Mononuclear cell (primary cell): ENCODE results near the gene NINL. TPM values are rescaled to one million over a fixed set of nuclear protein-coding genes. Genes with fewer than 3 reads are reported as not detected.
"Not testable (repeated sequence)": the region's sequence is repeated elsewhere in the genome, so short reads cannot be mapped to it uniquely, and the experiment has no call there.

Source experiments
- H3K27me3 ChIP-seq: 2 replicates; pipeline ENCODE4 v1.6.0; 2011; ENCODE audit warnings: low read length, control low read depth; ENCODE audit not compliant: insufficient read depth
- H3K4me1 ChIP-seq: 2 replicates; pipeline ENCODE4 v1.5.1; 2011; ENCODE audit warnings: mild to moderate bottlenecking, low read length, control low read depth; ENCODE audit not compliant: insufficient read depth
- H3K4me3 ChIP-seq: 2 replicates; pipeline ENCODE4 v1.5.1; 2011; ENCODE audit warnings: mild to moderate bottlenecking, low read length, moderate library complexity
- H3K9me3 ChIP-seq: 2 replicates; pipeline ENCODE4 v1.5.1; 2011; ENCODE audit warnings: low read depth, mild to moderate bottlenecking, control low read depth, low read length
- total RNA-seq: library from RNA; depleted of rRNA; stranded (reverse); fragments of >200 nt; gene quantifications from one replicate; pipeline ENCODE4 v1.2.3, GENCODE V29; 2012

Gene NINL
- total RNA-seq, 1 donor, result 0.73 TPM

DNA sequence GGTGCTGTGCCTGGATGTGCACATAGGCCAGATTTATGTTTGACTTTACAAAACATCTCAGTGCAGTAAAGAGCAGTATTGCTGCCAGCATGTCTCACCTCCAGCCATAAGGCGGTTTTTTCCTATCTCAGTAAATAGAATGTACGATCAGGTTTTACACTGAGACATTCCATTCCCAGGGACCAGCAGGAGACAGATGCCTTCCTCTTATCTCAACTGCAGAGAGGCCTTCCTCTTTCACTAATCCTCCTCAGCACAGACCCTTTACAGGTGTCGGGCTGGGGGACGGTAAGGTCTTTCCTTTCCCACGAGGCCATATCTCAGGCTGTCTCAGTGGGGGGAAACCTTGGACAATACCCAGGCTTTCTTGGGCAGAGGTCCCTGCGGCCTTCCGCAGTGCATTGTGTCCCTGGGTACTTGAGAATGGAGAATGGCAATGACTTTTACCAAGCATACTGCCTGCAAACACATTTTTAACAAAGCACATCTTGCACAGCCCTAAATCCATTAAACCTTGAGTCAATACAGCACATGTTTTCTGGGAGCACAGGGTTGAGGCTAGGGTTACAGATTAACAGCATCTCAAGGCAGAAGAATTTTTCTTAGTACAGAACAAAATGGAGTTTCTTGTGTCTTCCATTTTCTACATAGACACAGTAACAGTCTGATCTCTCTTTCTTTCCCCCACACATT, 34.5 kb downstream of the NINL start:
- H3K4me3 ChIP-seq, H3K9me3 ChIP-seq, H3K4me1 ChIP-seq, H3K27me3 ChIP-seq: not testable (repeated sequence)

GRCh38 chr20:25549843-25550477, 35.4 kb downstream of the NINL start:
- no peaks in the 10 kb centered on the region for H3K9me3 ChIP-seq
- no peaks in the 10 kb centered on the region for H3K27me3 ChIP-seq
- no peaks in the 10 kb centered on the region for H3K4me1 ChIP-seq
- no peak overlapping the region for H3K4me3 ChIP-seq

DNA sequence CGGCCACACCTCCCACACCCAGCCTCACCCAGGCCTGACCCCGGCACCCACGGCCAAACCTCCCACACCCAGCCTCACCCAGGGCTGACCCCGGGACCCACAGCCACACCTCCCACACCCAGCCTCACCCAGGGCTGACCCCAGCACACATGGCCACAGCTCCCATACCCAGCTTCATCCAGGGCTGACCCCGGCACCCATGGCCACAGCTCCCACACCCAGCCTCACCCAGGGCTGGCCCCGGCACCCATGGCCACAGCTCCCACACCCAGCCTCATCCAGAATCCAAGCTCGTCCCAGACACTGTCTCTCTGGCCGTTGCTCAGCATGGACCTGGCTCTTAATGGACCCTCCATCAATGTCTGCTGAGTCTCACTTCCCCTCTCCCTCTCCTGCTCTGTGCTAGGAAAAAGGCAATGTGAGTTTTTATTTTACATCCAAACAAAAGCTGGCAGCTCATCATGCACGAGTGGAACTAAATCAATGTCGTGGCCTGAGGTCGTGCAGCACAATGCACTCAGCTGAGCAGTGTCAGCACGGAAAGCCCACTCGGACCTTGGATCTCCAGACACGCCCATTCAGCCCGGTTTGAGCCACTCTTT, 36.1 kb downstream of the NINL start:
- H3K4me1 ChIP-seq, result no peaks in the 10 kb centered on the region
- H3K4me3 ChIP-seq, result no peak overlapping the region
- H3K9me3 ChIP-seq, result no peaks in the 10 kb centered on the region
- H3K27me3 ChIP-seq, result no peaks in the 10 kb centered on the region

- H3K4me1 ChIP-seq, result no peaks in the 10 kb centered on the region
- no peaks in the 10 kb centered on the region for H3K27me3 ChIP-seq
- no peak overlapping the region for H3K4me3 ChIP-seq
Observed at GRCh38 chr20:25548613-25549086, 36.7 kb downstream of the NINL start.

GRCh38 chr20:25547999-25548398, 37.3 kb downstream of the NINL start:
- H3K27me3 ChIP-seq, result no peaks in the 10 kb centered on the region
- no peak overlapping the region for H3K4me3 ChIP-seq
- no peaks in the 10 kb centered on the region for H3K9me3 ChIP-seq
- H3K4me1 ChIP-seq, result no peaks in the 10 kb centered on the region

More at GRCh38 chr20:25548613-25549086, 36.7 kb downstream of the NINL start:
- no peaks in the 10 kb centered on the region for H3K9me3 ChIP-seq

DNA sequence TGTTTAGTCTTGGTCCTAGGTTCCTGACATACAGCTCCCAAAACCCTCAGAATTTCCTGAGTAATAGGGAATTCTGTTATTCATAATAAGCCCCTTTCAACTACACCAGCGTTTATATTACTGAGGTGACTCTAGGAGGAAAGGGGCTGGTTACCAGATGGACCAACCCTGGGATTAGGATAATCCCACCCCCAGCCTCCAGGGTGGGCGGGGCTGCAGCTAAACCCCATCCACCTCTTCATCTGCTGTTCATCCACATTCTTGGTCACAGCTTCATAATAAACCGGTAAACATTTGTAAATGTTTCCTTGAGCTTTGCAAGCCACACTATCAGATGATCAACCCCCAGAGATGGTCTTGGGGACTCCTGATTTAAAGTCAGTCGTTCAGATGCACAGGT, 38.3 kb downstream of the NINL start:
- no peak overlapping the region for H3K4me3 ChIP-seq
- H3K9me3 ChIP-seq, result no peaks in the 10 kb centered on the region
- H3K4me1 ChIP-seq, result no peaks in the 10 kb centered on the region
- H3K27me3 ChIP-seq, result no peaks in the 10 kb centered on the region

- no peaks in the 10 kb centered on the region for H3K27me3 ChIP-seq
Observed at GRCh38 chr20:25546048-25546447, 39.3 kb downstream of the NINL start.

DNA sequence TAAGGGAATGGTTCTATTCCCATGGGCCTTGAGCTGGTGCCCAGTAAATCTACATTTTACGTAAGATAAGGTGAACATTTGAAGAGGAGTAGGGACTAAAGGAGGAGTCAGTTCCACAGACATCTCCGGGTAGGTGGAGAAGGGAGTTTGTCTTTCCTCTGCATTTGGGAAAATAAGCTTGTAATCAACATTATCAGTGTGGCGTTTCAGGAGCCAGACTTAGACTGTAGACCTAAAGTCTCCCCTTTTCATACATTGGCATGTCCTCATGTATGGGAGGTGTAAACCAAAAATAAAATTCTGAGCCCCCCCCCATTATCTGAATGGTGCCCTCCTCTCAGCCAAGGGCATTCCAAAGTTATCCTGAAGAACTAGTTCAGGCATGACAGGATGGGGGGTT, 40.2 kb downstream of the NINL start:
- Histone ChIP-seq H3K27me3 (no peaks in the 10 kb centered on the region), H3K4me3 (no peak overlapping the region), H3K4me1 (peaks cover 3% of the 10 kb centered on the region), H3K9me3 (no peaks in the 10 kb centered on the region)

More at GRCh38 chr20:25546048-25546447, 39.3 kb downstream of the NINL start:
- peaks cover 3% of the 10 kb centered on the region for H3K4me1 ChIP-seq
- H3K9me3 ChIP-seq, result no peaks in the 10 kb centered on the region
- H3K4me3 ChIP-seq, result no peak overlapping the region

- peaks cover 3% of the 10 kb centered on the region for H3K4me1 ChIP-seq
- H3K27me3 ChIP-seq, result no peaks in the 10 kb centered on the region
- no peaks in the 10 kb centered on the region for H3K9me3 ChIP-seq
- H3K4me3 ChIP-seq, result no peak overlapping the region
Observed at GRCh38 chr20:25544734-25545133, 40.6 kb downstream of the NINL start.

GRCh38 chr20:25544311-25544710, 41.0 kb downstream of the NINL start:
- Histone ChIP-seq H3K27me3 (no peaks in the 10 kb centered on the region), H3K4me3 (no peak overlapping the region), H3K4me1 (peaks cover 3% of the 10 kb centered on the region), H3K9me3 (no peaks in the 10 kb centered on the region)

DNA sequence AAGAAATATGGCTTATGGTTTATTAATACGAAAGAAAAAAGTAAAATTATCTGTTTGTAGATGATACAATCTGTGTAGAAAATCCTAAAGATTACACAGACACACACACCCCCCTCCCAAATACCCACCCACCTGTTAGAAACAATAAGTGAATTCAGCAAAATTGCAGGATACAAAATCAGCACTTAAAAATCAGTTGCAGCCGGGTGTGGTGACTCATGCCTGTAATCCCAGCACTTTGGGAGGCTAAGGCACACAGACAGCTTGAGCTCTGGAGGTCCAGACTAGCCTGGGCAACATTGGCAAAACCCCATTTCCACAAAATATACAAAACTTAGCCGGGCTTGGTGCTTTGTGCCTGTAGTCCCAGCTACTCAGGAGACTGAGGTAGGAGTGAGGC, 42.3 kb downstream of the NINL start:
- H3K4me1 ChIP-seq, result peaks cover 3% of the 10 kb centered on the region
- no peaks in the 10 kb centered on the region for H3K27me3 ChIP-seq
- no peaks in the 10 kb centered on the region for H3K9me3 ChIP-seq
- H3K4me3 ChIP-seq, result no peak overlapping the region

DNA sequence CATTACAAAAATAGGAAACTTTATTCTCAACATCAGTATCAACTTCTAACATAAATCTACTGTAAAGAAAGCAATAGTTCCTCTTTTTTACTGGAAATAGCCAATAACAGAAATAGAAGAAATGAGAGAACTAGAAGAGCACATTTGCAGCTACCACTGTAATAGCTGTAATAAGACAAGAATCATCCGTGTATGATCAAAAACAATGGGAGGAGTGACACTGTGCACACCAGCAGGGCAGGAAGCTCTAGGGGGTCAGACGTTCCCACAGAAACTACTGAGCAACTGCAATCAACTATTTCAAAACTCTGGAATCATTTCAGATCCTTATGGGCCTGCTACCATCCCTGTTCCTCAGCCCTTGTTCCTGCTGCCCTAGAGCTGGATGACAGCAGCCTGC, 43.7 kb downstream of the NINL start:
- Histone ChIP-seq H3K27me3 (no peaks in the 10 kb centered on the region), H3K4me1 (peaks cover 3% of the 10 kb centered on the region), H3K9me3 (no peaks in the 10 kb centered on the region), H3K4me3 (no peak overlapping the region)

- Histone ChIP-seq H3K4me1 (peaks cover 3% of the 10 kb centered on the region), H3K9me3 (no peaks in the 10 kb centered on the region), H3K4me3 (no peak overlapping the region), H3K27me3 (no peaks in the 10 kb centered on the region)
Observed at GRCh38 chr20:25539742-25540672, 45.3 kb downstream of the NINL start.

GRCh38 chr20:25538838-25539665, 46.3 kb downstream of the NINL start:
- Histone ChIP-seq H3K4me1 (peaks cover 3% of the 10 kb centered on the region), H3K27me3 (no peaks in the 10 kb centered on the region), H3K9me3 (no peaks in the 10 kb centered on the region), H3K4me3 (no peak overlapping the region)
